GM12865 (cell line): ENCODE data around the gene PDCD11.

ENCODE experiments used
- DNase-seq: peaks from one replicate; pipeline ENCODE4 v3.0.0; 2010; ENCODE audit warnings: low read depth
- H3K4me3 ChIP-seq: 2 replicates; pipeline ENCODE4 v1.5.1; 2011; ENCODE audit warnings: mild to moderate bottlenecking, low read depth, low read length, control low read depth
- TF ChIP-seq, protein P1 (sequence below): IDR thresholded peaks from 2 replicates; pipeline ENCODE4 v1.5.1; 2011; ENCODE audit warnings: low read length, control low read depth, low read depth, inconsistent platforms; ENCODE audit not compliant: insufficient read depth; ENCODE audit errors: missing control alignments

The PDCD11 gene

DNA sequence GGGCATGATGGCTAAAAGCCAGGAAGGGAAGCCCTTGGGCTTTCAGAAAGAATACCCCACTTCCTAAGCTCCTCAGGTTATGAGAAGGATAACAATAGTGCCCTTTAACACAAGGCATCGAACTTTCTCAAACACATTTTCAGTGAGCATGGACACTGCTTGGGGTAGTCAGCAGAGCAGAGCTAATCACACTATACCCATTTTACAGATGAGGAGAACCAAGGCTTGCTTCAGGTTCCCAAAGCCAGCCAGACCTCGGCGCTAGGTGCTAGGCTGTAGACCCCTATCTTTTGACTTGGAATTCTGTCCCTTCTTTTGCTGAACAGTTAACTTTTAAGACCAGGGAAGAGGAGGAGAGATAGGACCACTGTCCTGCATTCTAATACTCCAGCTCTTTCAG is 98.9 kb downstream of the PDCD11 start:
- TF ChIP-seq, protein P1, sequence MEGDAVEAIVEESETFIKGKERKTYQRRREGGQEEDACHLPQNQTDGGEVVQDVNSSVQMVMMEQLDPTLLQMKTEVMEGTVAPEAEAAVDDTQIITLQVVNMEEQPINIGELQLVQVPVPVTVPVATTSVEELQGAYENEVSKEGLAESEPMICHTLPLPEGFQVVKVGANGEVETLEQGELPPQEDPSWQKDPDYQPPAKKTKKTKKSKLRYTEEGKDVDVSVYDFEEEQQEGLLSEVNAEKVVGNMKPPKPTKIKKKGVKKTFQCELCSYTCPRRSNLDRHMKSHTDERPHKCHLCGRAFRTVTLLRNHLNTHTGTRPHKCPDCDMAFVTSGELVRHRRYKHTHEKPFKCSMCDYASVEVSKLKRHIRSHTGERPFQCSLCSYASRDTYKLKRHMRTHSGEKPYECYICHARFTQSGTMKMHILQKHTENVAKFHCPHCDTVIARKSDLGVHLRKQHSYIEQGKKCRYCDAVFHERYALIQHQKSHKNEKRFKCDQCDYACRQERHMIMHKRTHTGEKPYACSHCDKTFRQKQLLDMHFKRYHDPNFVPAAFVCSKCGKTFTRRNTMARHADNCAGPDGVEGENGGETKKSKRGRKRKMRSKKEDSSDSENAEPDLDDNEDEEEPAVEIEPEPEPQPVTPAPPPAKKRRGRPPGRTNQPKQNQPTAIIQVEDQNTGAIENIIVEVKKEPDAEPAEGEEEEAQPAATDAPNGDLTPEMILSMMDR, result no peak
- H3K4me3 ChIP-seq, result no peak overlapping the region
- no peak for DNase-seq
